Measurements from ENCODE around the gene PTPRQ. TPM values are rescaled to one million over a fixed set of nuclear protein-coding genes. Genes with fewer than 3 reads are reported as not detected.
A peak's percentile ranks its signal among the peaks of the same experiment; 100 is the strongest.

Gene PTPRQ
- total and polyA plus RNA-seq, 2 of the 8 experiments (the other 6 are each of a cell fraction or from before 2014, with no cell fraction given): not detected

GRCh38 chr12:80593766-80594165 is 149.7 kb downstream of the PTPRQ start:
- CTCF ChIA-PET (ENCODE audit: partially characterized antibody): interaction anchor here (1.2 kb wide), 1 partner anchor 14 kb away, joined by 5 read pairs; no protein-coding TSS in a partner anchor
- no peak overlapping the region for H3K9ac ChIP-seq (replicated peaks in 1 of 4; ENCODE audit: extremely low read depth in 1 of 4, low read depth in 3 of 4, low read length in 3 of 4)
- H2BK20ac ChIP-seq (ENCODE audit: low read length): no peak overlapping the region
- no peaks in the 10 kb centered on the region for H3K79me1 ChIP-seq (ENCODE audit: low read depth, low read length)
- no peaks in the 10 kb centered on the region for H4K20me1 ChIP-seq (replicated peaks in 1 of 2; ENCODE audit: control insufficient read depth in 1 of 2, insufficient read depth in 2 of 2, low read length in 2 of 2)
- H2AFZ ChIP-seq (ENCODE audit: low read length): no peak overlapping the region
- WGBS, 2 experiments (ENCODE audit: extremely low coverage in 1 of 2, insufficient coverage in 1 of 2, insufficient read length in 1 of 2, insufficient replicate concordance in 2 of 2, low coverage in 1 of 2, low lambda C conversion rate in 2 of 2, missing lambda C conversion rate in 1 of 2): 90% methylated on average over 1 of the region's 1 CpG; no CpG with 5 or more reads in 1 of the 2 experiments
- no peak overlapping the region for H3K23ac ChIP-seq (ENCODE audit: insufficient read length)
- no peaks in the 10 kb centered on the region for H3K79me2 ChIP-seq (ENCODE audit: control insufficient read depth in 1 of 2, insufficient read depth in 2 of 2, low read length in 2 of 2)
- DNase-seq (ENCODE audit: low read depth in 1 of 2, low spot score in 2 of 2) (no peak), FAIRE-seq (no peak)
- peak overlapping the region; percentile 86 for H3K56ac ChIP-seq (replicated peaks; ENCODE audit: insufficient read length, low read depth, low read length)
- H2BK5ac ChIP-seq (ENCODE audit: low read depth, low read length): no peak overlapping the region
- no peak overlapping the region for H3K4ac ChIP-seq (replicated peaks; ENCODE audit: insufficient read length, low read depth, low read length)
- H2BK15ac ChIP-seq (ENCODE audit: low read length): no peak overlapping the region
- no peak overlapping the region for H3K4me2 ChIP-seq (ENCODE audit: insufficient read depth in 1 of 2, low read depth in 2 of 2, low read length in 2 of 2)
- TF ChIP-seq ASH2L (IDR thresholded peaks at IDR 0.05; ENCODE audit: low read length) (no peak), GTF2F1 (IDR thresholded peaks at IDR 0.05; ENCODE audit: borderline replicate concordance, low read depth, low read length) (no peak)
- H3K27me3 ChIP-seq (replicated peaks in 1 of 4; ENCODE audit: control insufficient read depth in 3 of 4, extremely low read depth in 1 of 4, insufficient read depth in 3 of 4, low read length in 3 of 4): no peaks in the 10 kb centered on the region
- H4K8ac ChIP-seq (ENCODE audit: extremely low read depth, insufficient read depth, low read length): no peak overlapping the region
- H3K36me3 ChIP-seq (ENCODE audit: control insufficient read depth in 2 of 4, insufficient read depth in 4 of 4, low read length in 3 of 4): no peaks in the 10 kb centered on the region
- H2AK5ac ChIP-seq (ENCODE audit: low read depth, low read length): no peak overlapping the region
- H3K4me1 ChIP-seq (replicated peaks in 1 of 4; ENCODE audit: control insufficient read depth in 3 of 4, insufficient read depth in 4 of 4, low read length in 3 of 4): no peaks in the 10 kb centered on the region
- no peaks in the 10 kb centered on the region for H3K9me3 ChIP-seq (ENCODE audit: insufficient read depth in 2 of 2, low read depth in 1 of 2, low read length in 1 of 2)
- H2BK120ac ChIP-seq (replicated peaks; ENCODE audit: low read depth, low read length): no peak overlapping the region
- no peak overlapping the region for H3K4me3 ChIP-seq (ENCODE audit: extremely low read depth in 1 of 4, insufficient read depth in 2 of 4, low read depth in 3 of 4, low read length in 4 of 4)
- no peak overlapping the region for H2BK12ac ChIP-seq (ENCODE audit: low read depth, low read length)
- no peak overlapping the region for H3K18ac ChIP-seq (ENCODE audit: extremely low read depth, low read length)
- H3K23me2 ChIP-seq (ENCODE audit: low read depth, low read length): no peaks in the 10 kb centered on the region; the same call in 1 of the 2 replicates
- POLR2A ChIA-PET (ENCODE audit: partially characterized antibody): no interaction called here
- H4K5ac ChIP-seq (ENCODE audit: insufficient read length, low read depth, low read length): no peak overlapping the region
- H4K91ac ChIP-seq (replicated peaks; ENCODE audit: insufficient read length, low read length): no peak overlapping the region
- no peak overlapping the region for H3K14ac ChIP-seq (ENCODE audit: insufficient read length)
- no peak overlapping the region for H3K27ac ChIP-seq (ENCODE audit: low read depth, low read length)

Measured in H1 (cell line).